ENCODE results near the gene SLC22A15. TPM values are rescaled to one million over a fixed set of nuclear protein-coding genes. Genes with fewer than 3 reads are reported as not detected.
"Not testable (repeated sequence)": the region's sequence is repeated elsewhere in the genome, so short reads cannot be mapped to it uniquely, and the experiment has no call there.

The SLC22A15 gene
- total RNA-seq, 1 donor from 2014 or later = 0.23 TPM

DNA sequence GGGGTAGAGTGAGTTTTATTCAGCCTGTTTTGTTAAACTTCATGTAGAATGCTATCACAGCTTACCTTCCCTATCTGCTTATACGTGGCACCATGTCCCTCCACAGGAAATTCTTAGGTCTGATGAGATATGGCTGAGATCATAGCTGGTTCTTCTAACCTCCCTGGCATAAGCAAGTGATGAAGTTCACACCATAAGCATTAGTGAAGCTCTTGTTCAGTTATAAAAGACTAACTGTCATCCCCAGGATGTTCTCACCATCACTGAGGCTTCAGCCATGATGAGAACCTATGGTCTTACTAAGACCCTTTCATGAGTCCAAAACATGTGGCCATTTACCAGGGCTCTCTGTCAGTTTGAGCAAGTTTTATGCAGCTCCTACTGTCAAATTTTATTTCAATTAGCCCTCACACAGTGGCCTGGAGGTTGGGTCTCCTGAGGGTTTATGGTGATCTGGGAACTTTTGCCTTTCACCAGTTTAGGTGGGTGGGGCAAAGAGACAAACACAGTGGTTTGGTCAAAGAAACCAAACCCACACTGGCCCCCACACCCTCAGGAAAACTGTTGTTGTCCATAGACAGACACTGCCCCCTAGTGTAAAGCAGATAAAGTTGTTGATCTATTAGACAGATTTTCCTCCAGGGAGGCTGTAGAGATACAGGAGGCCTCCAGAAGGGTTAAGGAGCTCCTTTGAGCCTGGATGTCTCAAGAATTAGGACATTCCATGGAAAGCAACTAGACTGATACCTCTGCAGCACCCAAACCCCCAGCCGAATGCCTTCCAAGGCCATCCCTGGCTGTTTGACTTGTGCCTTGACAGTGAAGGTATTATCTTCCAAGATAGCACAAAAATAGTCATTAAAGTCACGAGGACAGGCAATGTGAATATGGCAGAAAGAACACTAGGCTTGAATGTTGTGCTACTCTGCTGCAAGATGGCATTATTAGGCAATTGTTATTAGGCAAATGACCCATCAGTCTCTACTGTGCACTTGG, 5.0 kb downstream of the SLC22A15 start:
- no peak for DNase-seq (ENCODE audit: low spot score)
- ATAC-seq = peak; percentile 74

DNA sequence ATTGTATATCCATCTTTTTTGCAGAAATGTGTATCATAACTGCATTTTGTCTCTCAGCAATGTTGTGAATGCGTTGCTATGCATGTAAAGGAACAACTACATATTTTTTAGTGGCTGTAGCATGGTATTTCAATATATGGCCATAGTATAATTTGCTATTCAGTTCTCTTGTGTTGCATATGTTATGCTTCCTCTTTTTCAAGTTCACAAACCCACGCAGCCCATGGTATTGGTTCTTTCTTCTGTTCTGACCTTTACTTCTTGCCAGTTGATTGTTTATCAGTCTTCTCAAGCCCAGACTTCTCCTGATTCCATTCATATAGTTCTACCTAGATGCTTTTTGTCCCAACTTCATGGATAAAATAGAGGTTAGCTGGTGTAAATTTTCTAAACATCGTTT, 6.1 kb downstream of the SLC22A15 start:
- DNase-seq (ENCODE audit: low spot score) (no peak), ATAC-seq (no peak)

DNA sequence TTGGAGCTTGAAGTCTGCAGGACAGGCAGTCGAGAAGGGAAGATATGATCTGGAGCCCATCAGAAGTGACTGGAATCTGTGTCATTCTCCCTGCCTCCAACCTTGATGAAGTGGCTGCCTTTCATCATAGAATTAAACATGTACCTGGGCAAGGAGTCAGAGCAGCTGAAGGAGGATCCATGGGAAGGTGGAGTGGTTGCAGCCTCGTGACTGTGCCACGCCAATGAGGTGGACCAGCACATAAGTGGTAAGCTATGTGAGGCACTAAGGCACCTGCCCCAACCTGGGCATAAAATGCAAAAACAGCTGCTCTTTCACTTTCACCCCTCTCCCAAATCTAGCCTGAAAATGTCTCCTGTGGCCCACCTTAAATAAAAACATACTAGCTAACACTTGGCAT, 7.3 kb downstream of the SLC22A15 start:
- ATAC-seq (no peak), DNase-seq (ENCODE audit: low spot score) (no peak)

DNA sequence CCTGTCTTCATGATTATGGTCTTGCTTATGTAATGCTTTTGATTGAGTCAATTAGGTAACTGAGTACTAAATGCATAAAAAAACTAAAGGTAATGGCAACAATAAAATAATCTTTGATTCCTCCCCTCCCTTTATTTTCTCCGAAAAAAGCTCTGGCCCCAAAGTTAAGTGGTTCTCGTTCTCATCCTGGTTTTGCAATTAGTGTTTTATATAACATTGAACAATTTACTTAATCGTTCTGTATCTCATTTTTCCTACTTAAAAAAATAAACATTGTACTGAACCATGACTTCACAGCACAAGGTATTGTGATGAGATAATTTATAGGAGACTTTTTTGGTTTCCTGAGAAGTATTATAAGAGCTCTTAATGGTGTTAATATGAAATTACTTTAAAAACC, 11.3 kb downstream of the SLC22A15 start:
- DNase-seq (ENCODE audit: low spot score) (no peak), ATAC-seq (no peak)

DNA sequence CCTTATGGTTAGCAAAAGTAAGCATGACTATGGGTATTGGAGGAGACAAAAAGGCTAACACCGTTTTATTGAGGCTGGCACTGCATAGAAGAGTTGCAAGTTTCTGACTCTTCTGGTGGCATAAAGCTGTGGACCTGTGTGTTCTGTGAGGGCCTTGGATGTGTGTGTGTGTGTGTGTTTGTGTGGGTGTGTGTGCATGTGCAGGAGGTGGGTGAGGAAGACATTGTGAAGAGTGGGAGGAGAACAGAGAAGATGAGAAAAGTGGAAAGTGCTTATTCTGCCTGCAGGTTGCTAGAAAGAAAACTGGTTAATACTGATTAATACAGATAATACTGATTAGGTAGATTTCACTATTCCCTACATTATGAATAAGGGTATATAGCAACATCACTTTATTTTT, 12.6 kb downstream of the SLC22A15 start:
- no peak for DNase-seq (ENCODE audit: low spot score)
- ATAC-seq = no peak

DNA sequence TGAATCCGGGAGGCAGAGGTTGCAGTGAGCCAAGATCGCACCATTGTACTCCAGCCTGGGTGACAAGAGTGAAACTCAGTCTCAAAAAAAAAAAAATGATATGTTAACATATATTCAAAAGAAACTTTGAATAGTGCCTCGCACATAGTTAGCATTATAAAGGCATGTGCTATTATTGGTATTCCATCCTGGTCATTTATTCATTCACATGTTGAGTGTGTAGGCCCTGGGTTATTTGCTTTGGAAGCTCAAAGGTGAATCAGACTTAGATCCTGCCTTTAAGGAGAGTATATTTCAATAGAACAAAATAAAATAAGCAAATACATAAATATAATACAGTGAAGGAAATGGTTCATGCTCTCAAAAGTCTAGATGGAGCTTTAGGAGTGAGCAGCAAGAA, 13.4 kb downstream of the SLC22A15 start:
- DNase-seq (ENCODE audit: low spot score) (no peak), ATAC-seq (no peak)

DNA sequence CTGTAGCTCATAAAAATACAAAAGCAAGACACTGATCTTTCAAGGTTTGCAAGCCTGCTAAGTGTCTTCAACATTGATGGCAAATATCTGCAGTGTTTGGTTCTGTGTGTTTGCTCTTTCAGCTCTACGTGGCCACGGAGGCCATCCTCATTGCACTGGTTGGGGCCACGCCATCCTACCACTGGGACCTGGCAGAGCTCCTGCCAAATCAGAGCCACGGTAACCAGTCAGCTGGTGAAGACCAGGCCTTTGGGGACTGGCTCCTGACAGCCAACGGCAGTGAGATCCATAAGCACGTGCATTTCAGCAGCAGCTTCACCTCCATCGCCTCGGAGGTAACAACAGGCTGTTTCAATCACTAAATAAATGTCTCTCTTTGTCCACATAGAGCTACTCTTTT, 15.6 kb downstream of the SLC22A15 start:
- no peak for ATAC-seq
- no peak for DNase-seq (ENCODE audit: low spot score)

DNA sequence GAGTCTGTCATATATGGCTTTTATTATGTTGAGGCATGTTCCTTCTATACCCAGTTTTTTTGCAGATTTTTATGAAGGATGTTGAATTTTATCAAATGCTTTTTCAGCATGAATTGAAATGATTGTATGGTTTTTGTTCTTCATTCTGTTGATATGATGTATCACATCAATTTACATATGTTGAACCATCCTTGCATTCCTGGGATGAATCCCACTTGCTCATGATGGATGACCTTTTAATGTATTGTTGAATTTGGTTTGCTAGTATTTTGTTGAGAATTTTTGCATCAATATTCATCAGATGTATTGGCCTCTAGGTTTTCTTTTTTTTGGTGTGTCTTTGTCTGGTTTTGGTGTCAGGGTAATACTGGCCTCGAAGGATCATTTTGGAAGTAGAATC, 21.6 kb downstream of the SLC22A15 start:
- DNase-seq (ENCODE audit: low spot score); ATAC-seq: not testable (repeated sequence)

DNA sequence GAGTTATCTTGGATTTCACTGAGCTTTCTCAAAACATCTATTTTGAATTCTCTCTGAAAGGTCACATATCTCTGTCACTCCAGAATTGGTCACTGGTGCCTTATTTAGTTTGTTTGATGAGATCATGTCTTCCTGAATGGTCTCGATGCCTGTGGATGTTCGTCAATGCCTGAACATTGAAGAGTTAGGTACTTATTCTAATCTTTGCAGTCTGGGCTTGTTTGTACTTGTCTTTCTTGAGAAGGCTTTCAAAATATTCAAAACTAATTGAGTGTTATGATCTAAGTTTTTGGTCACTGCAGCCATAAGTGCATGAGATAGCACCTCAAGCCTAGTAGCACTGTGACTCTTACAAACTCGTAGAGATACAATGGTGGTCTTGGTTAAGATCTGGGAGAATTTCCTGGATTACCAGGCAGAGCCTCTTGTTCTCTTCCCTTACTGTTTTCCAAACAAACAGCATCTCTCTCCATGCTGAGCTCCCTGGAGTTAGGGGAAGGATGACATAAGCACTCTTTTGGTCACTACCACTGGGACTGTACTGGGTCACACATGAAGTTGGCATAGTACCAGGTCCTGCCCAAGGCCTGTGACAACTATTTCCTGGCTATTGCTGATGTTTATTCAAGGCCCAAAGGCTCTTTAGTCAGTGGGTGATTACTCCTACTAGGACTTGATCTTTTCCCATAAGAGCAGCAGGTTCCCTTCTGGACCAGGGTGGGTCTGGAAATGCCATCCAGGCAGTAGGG, 25.6 kb downstream of the SLC22A15 start:
- DNase-seq (ENCODE audit: low spot score) (no peak), ATAC-seq (no peak)

DNA sequence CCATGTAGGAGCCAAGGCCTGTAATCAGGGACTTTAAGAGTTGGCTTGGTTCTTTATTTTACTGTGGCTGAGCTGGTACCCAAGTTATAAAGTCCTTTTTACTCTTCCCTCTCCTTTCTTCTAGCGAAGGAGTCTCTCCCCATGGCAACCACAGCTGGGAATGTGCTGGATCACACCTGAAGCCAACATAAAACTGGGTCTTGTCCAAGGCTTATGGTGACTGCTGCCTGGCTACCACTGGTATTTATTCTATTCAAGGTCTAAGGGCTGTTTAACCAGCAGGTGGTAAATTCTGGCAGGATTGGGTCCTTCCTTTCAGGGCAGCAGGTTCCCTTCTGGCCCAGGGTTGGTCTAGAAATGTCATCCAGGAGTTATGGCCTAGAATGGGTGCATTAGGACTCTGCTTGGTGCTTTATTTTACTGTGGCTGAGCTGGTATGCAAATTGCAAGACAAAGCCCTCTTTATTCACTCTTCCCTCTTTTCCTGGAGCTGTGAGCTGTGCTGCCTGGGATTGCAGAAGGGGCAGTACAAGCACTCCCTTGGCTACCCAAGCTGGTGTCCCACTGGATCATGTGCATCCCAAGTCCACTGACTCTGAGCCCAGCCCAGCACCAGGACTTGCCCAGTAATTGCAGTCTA, 26.6 kb downstream of the SLC22A15 start:
- no peak for ATAC-seq
- no peak for DNase-seq (ENCODE audit: low spot score)

DNA sequence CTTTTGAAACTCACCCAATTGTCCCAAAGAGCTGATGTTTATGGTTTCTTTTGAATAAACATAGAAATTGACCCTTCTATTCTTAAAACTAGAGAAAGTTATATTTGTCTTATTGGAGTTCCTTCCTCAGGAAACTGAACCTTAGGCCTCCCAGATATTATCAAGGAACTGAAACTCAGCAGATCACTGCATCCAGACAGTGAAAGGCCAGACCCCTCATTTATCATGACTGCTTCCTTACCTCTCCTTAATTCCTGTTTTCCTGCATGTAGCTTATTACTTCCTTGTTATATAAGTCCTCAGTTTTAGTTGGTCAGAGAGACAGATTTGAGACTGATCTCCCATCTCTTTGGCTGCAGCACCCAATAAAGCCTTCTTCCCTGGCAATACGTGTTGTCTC, 27.5 kb downstream of the SLC22A15 start:
- ATAC-seq (no peak), DNase-seq (ENCODE audit: low spot score) (no peak)

DNA sequence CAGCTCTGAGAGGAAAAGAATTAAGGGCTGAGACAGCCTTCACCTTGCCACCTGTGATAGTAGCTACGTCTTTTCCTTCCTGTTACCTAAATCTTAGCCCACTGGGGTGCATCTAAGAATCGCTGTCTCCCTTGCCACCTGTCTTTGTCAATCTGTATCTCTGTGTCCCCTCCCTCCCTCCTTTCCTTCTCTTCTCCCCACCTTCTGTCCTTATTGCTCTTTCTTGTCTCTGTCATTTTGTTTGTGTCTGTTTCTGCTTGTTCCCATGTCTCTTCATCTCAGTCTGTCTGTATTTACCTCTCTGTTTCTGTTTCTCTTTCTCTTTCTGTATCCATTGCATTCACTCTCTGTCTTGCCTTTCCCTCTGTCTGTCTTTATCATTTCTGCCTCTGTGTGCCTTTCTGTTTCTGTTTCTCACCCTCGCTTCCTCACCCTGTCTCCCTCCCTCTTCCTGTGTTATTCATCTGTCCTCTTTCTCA, 30.2 kb downstream of the SLC22A15 start:
- ATAC-seq = no peak

DNA sequence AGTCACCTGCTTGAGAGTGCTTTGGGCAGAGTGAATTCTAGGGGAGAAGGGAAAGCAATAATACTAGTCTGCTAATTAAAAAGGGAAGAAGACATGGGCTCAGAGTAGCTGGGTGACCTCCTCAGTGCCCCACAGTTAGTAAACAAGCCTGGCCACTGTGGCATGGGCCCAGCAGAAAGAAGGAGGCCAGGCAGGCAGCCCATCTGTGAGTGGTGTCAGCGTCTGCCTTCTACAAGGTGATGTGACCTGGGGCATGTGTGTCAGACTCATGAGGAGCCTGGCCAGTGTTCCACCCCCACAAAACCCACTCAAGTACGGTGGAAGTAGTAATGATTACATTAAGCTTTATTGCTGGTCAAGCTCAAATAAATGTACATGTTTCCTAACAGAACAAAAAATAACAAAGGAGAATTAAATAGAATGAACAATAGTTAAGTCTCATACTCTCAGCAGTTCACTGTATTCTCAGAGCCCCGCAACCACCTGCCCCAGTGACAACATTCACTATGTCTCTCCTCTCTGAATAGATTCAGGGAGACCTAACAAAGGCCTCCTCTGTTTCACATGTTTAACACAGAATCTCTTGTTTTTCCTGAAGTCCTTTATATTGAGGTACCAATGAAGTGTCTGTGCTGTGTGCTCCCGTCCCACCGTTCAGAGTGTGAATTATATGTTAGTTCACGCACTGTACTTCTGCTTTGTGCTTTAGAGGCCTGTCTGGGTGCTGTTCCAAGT, 32.5 kb downstream of the SLC22A15 start:
- ATAC-seq (no peak), DNase-seq (ENCODE audit: low spot score) (no peak)

More for the DNA sequence above, 30.2 kb downstream of the SLC22A15 start:
- no peak for DNase-seq (ENCODE audit: low spot score)

DNA sequence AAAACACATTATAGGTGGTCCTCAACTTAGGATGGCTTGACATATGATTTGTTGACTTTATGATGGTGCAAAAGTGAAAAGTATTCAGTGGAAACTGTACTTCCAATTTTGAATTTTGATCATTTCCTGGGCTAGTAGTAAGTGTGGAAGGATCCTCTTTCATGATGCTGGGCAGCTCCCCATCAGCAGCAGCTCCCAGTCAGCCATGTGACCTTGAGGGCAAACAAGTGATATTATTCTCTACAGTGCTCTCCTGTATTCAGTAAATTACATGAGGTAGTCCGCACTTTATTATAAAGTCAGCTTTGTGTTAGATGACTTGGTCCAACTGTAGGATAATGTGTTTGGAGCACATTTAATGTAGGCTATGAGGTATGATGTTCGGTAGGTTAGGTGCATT, 36.4 kb downstream of the SLC22A15 start:
- ATAC-seq = no peak

DNA sequence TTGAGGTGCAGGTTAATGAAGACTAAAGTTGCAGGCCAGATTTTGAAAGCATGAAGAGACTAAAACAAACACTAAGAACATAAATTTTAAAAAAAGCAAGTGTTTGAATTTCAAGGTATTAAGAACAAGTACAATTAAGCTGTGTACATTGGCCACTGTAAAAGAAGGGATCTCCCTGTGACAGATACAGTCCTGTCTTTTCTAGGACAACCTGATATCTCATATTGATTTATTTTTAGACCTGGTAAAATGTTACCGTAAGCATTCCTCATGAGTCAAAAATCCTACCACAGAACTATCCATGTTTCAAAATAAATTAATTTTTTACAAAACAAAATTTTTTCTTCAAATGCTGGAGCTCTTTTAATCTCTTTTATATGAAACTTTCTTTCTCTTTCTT, 39.4 kb downstream of the SLC22A15 start:
- ATAC-seq = no peak
- no peak for DNase-seq (ENCODE audit: low spot score)

More for the DNA sequence above, 36.4 kb downstream of the SLC22A15 start:
- no peak for DNase-seq (ENCODE audit: low spot score)

DNA sequence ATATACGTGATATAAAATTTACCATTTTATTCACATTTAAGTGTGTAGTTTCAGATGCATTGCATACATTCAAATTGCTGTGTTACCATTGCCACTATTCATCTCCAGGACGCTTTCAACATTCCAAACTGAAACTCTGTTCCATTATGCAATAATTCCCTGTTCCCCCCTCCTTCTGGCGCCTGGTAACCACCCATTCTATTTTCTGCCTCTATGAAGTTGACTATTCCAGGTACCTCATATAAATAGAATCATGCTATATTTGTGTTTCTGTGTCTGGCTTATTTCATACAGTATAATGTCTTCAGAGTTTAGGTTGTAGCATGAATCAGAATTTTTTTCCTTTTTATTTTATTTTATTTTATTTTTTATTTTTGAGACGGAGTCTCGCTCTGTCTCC, 41.7 kb downstream of the SLC22A15 start:
- DNase-seq (ENCODE audit: low spot score) = no peak
- ATAC-seq = no peak

DNA sequence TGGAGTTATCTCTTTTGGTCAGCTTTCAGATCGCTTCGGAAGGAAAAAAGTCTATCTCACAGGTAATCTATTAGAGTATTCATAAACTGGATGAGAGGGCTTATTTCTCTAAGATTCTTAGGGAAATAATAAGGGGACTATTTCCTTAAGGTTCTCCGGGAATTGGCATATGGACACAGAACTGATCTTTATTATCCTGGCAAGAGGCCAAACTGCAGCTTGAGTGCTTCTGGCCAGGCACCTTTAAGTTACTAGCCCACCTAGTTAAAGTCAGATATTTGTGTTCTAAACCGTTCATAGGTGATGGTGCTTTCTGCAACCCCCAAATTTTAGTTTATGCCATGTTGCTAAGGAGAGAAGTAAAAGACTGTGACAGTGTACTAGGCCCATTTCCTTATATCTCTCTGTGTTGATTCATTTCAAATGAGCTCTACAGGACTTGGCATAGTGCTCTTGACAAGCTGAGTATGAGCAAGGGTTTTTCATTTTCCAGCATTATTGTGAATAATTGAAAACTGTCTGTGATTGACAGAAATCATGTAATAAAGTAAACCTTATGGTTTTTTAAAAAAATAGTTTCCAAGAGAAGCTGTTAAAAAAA, 43.4 kb downstream of the SLC22A15 start:
- no peak for DNase-seq (ENCODE audit: low spot score)
- no peak for ATAC-seq

DNA sequence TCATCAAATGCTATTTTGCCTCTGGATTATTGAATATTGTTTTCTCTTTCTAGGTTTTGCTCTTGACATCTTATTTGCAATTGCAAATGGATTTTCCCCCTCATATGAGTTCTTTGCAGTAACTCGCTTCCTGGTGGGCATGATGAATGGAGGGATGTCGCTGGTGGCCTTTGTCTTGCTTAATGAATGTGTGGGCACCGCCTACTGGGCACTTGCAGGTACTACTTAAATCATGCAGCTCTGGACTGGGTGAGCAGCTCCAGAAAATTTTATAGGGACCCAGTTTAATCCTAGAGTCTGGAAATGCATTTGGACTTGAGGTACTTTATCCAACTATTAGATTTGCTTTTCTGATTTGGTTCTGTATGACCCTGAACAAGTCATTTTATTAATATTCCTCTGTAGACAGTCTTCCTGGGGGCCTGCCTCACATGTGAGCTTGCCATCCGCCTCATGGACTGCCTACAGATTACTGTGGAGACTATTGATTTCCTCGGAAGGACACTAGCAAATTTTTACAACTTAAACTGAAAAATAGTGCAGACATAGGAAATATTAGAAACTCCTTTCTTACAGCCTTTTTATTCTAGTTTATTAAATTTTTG, 44.5 kb downstream of the SLC22A15 start:
- ATAC-seq = peak; percentile 79
- DNase-seq (ENCODE audit: low spot score) = no peak

DNA sequence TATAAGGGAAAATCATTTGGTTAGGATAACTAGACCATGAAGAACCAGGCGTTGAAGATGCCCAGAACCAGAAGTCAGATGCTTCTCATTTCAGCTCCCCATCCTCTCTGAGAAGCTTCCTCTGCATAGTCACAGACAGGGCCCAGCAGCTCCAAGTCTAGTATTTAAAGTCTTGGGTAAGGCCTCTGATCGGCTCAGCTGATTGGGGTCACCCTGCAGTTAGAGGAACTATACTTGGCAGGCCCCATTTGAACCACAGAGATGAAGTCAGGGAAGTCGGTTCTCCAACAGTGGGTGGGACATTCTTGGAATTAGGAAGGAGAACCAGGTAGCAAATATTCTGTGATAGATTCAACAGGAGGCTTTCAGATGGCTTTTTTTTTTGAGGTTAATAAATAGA, 48.3 kb downstream of the SLC22A15 start:
- ATAC-seq (no peak), DNase-seq (ENCODE audit: low spot score) (no peak)

DNA sequence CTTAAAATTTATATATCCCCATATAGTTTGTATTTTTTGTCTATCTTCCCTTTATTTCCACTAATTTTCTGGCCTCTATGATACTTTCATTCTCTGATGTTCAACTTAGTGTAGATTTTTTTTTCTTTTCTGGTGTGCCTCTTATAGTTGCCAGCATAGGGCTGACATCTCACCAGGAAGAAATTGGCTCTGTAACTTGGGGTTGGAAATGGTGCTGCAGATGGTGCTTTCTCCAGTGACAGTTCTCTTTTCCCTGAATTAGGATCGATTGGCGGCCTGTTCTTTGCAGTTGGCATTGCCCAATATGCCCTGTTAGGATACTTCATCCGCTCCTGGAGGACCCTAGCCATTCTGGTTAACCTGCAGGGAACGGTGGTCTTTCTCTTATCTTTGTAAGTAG, 50.3 kb downstream of the SLC22A15 start:
- no peak for ATAC-seq
- no peak for DNase-seq (ENCODE audit: low spot score)

All from left lobe of liver (tissue), 2 donors.